ENCODE data around the gene WDR87.

The WDR87 gene

DNA sequence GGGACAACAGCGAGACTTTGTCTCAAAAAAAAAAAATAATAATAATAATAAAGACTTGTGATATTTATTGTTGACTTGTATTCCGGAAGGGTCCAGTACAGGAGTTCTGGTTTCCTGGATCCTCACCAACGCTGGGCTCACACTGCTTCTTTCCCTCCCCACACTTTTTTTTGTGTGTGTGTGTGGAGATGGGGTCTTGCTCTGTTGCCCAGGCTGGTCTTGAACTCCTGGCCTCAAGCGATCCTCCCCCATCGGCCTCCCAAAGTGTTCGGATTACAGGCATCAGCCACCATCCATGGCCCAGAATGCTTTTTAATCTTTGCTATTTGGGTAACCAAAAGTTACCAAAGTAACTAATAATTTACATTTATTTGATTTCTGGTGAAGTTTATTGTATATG lies 39.7 kb upstream of the WDR87 start:
- no peaks in the 10 kb centered on the region for H3K36me3 ChIP-seq (ENCODE audit: control insufficient read depth, insufficient read depth, low read length)
- no peak for DNase-seq
- H3K27me3 ChIP-seq (replicated peaks; ENCODE audit: control insufficient read depth, insufficient read depth, low read length, poor library complexity, severe bottlenecking) = no peaks in the 10 kb centered on the region
- H3K9me3 ChIP-seq (ENCODE audit: control insufficient read depth, low read length) = no peaks in the 10 kb centered on the region
- H3K4me1 ChIP-seq (ENCODE audit: control insufficient read depth, insufficient read depth, low read length, poor library complexity, severe bottlenecking) = no peaks in the 10 kb centered on the region
- H3K27ac ChIP-seq (ENCODE audit: insufficient read depth, low read length, poor library complexity, severe bottlenecking) = no peak overlapping the region
- no peak overlapping the region for H3K4me3 ChIP-seq (ENCODE audit: insufficient read depth, low read depth, low read length, poor library complexity, severe bottlenecking)

DNA sequence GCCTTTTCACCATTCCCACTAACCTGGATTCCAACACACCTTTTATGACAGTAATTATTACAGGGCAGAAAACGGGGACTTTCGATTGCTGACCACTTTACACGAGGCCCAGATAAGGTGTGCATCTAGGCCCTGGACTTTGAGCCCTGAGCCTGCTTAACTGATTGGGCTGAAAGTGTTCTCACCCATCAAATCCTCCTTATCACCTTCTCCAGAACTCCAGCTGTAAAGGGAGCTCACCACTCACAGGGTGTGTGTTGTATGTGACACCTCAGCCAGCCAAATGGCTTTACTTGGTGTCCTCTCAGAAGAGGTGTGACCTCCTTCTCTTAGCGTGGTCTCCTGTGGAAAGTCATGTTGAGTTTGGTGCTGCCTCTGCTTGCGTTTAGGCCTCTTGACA lies 37.1 kb upstream of the WDR87 start:
- H3K27me3 ChIP-seq (replicated peaks; ENCODE audit: control insufficient read depth, insufficient read depth, low read length, poor library complexity, severe bottlenecking) = no peaks in the 10 kb centered on the region
- no peaks in the 10 kb centered on the region for H3K4me1 ChIP-seq (ENCODE audit: control insufficient read depth, insufficient read depth, low read length, poor library complexity, severe bottlenecking)
- DNase-seq = no peak
- no peak overlapping the region for H3K27ac ChIP-seq (ENCODE audit: insufficient read depth, low read length, poor library complexity, severe bottlenecking)
- H3K36me3 ChIP-seq (ENCODE audit: control insufficient read depth, insufficient read depth, low read length) = no peaks in the 10 kb centered on the region
- H3K4me3 ChIP-seq (ENCODE audit: insufficient read depth, low read depth, low read length, poor library complexity, severe bottlenecking) = no peak overlapping the region
- H3K9me3 ChIP-seq (ENCODE audit: control insufficient read depth, low read length) = no peaks in the 10 kb centered on the region

DNA sequence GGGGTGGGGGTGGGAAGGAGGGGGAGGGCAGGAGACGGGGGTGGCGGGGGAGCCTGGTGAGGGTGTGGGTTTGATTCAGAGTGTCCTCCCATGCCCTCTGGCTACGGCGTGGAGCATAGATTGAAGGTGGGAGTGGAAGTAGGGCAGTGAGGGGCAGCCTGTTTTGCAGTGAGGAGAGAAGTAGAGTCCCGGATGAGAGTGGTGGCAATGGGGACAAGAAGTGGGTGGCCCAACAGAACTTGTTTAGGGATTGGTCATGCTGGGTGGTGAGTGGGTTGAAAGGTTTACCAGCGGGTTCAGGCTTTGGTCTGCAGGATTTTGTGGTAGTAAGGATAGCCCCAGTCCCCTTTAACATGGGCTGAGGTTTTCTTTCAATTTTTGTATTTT lies 36.1 kb upstream of the WDR87 start:
- no peaks in the 10 kb centered on the region for H3K27me3 ChIP-seq (replicated peaks; ENCODE audit: control insufficient read depth, insufficient read depth, low read length, poor library complexity, severe bottlenecking)
- H3K9me3 ChIP-seq (ENCODE audit: control insufficient read depth, low read length) = no peaks in the 10 kb centered on the region
- no peak overlapping the region for H3K27ac ChIP-seq (ENCODE audit: insufficient read depth, low read length, poor library complexity, severe bottlenecking)
- no peaks in the 10 kb centered on the region for H3K4me1 ChIP-seq (ENCODE audit: control insufficient read depth, insufficient read depth, low read length, poor library complexity, severe bottlenecking)
- no peak overlapping the region for H3K4me3 ChIP-seq (ENCODE audit: insufficient read depth, low read depth, low read length, poor library complexity, severe bottlenecking)
- no peak for DNase-seq
- H3K36me3 ChIP-seq (ENCODE audit: control insufficient read depth, insufficient read depth, low read length) = no peaks in the 10 kb centered on the region

DNA sequence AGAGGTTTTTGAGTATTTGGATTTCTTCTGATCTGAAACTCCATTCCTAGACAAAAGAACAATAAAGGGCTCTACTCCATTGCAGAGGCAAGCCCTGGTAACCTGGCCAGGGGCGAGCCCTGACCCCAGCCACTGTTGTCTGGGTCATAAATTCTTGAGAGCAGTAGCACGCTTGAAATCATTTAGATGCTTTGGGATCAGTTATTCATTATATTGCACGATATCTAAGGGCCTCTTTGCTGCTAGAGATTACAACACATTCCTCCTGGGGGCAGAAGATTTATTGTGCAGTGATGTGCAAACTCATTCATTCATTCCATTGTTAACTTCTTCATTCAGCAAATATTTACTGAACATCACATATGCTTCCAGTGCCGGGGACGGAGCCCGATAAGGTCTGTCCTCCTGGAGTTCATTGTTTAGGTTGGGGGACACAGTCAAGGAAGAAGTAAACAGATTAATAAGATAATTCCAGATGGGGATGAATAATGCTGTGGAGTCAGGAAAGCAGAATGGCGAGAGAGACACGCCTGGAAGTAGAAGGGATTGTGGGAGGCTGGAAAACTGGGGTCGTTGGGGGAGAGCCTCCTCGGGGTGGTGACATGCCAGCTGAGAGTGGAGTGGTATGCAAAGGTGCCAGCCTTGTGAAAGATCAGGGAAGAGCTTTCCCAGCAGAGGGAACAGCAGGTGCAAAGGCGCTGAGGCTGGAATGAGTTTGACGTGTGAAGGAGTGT lies 35.6 kb upstream of the WDR87 start:
- H3K36me3 ChIP-seq (ENCODE audit: control insufficient read depth, insufficient read depth, low read length) = no peaks in the 10 kb centered on the region
- no peaks in the 10 kb centered on the region for H3K4me1 ChIP-seq (ENCODE audit: control insufficient read depth, insufficient read depth, low read length, poor library complexity, severe bottlenecking)
- H3K4me3 ChIP-seq (ENCODE audit: insufficient read depth, low read depth, low read length, poor library complexity, severe bottlenecking) = no peak overlapping the region
- H3K9me3 ChIP-seq (ENCODE audit: control insufficient read depth, low read length) = no peaks in the 10 kb centered on the region
- no peak for DNase-seq
- no peak overlapping the region for H3K27ac ChIP-seq (ENCODE audit: insufficient read depth, low read length, poor library complexity, severe bottlenecking)
- H3K27me3 ChIP-seq (replicated peaks; ENCODE audit: control insufficient read depth, insufficient read depth, low read length, poor library complexity, severe bottlenecking) = no peaks in the 10 kb centered on the region

DNA sequence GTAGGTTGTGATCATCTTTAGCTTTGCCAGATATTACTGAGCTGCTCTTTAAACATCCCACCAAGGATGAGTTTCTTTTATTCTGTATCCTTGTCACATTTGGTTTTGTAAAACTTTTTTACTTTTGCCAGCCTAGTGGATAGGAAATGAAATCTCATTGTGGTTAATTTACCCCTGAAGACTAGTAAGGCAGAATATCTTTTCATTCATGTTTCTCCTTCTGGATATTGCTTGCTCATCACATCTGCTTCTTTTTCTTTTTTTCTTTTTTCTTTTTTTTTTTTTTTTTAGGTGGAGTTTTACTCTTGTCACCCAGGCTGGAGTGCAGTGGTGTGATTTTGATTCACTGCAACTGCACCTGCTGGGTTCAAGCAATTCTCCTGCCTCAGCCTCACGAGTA lies 32.0 kb upstream of the WDR87 start:
- H3K4me1 ChIP-seq (ENCODE audit: control insufficient read depth, insufficient read depth, low read length, poor library complexity, severe bottlenecking) = no peaks in the 10 kb centered on the region
- no peak overlapping the region for H3K4me3 ChIP-seq (ENCODE audit: insufficient read depth, low read depth, low read length, poor library complexity, severe bottlenecking)
- no peak for DNase-seq
- no peaks in the 10 kb centered on the region for H3K9me3 ChIP-seq (ENCODE audit: control insufficient read depth, low read length)
- no peaks in the 10 kb centered on the region for H3K36me3 ChIP-seq (ENCODE audit: control insufficient read depth, insufficient read depth, low read length)
- no peaks in the 10 kb centered on the region for H3K27me3 ChIP-seq (replicated peaks; ENCODE audit: control insufficient read depth, insufficient read depth, low read length, poor library complexity, severe bottlenecking)
- no peak overlapping the region for H3K27ac ChIP-seq (ENCODE audit: insufficient read depth, low read length, poor library complexity, severe bottlenecking)

DNA sequence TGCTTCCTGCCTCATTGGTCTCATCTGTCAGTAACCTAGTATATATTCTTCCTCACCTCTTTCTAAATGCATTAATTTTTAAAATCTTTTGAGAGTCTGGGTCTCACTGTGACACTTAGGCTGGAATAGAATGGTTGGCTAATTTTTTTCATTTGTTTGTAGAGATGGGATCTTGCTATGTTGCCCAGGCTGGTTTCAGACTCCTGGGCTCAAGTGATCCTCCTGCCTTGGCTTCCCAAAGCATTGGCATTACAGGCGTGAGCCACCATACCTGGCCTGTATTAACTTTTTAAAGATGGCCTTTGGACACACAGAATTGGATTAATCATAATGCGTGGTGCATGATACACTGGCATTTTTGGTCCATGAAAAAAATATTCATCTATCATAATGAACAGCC lies 30.5 kb upstream of the WDR87 start:
- Histone ChIP-seq H3K4me3 (ENCODE audit: insufficient read depth, low read depth, low read length, poor library complexity, severe bottlenecking) (no peak overlapping the region), H3K9me3 (ENCODE audit: control insufficient read depth, low read length) (no peaks in the 10 kb centered on the region), H3K4me1 (ENCODE audit: control insufficient read depth, insufficient read depth, low read length, poor library complexity, severe bottlenecking) (no peaks in the 10 kb centered on the region), H3K36me3 (ENCODE audit: control insufficient read depth, insufficient read depth, low read length) (no peaks in the 10 kb centered on the region), H3K27ac (ENCODE audit: insufficient read depth, low read length, poor library complexity, severe bottlenecking) (no peak overlapping the region), H3K27me3 (replicated peaks; ENCODE audit: control insufficient read depth, insufficient read depth, low read length, poor library complexity, severe bottlenecking) (no peaks in the 10 kb centered on the region)
- DNase-seq = no peak

DNA sequence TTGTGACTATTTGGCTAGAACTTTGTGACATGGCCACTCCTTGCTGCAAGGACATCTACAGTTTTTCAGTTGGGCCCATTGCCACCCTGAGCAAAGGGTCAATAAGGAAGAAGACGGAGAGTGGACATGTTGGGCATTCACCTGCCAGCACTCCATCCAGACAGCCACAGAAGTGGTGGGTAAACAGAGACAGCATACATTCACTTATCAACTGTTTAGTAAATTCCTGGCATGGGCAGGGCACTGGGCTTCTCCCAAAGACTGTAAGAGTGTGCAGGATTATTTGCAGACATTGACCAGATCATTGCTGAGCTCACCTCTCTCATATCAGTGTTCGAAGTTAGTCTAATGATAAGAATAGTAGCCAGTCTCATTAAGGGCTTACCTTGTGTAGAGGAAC lies 29.8 kb upstream of the WDR87 start:
- Histone ChIP-seq H3K4me1 (ENCODE audit: control insufficient read depth, insufficient read depth, low read length, poor library complexity, severe bottlenecking) (no peaks in the 10 kb centered on the region), H3K27me3 (replicated peaks; ENCODE audit: control insufficient read depth, insufficient read depth, low read length, poor library complexity, severe bottlenecking) (no peaks in the 10 kb centered on the region), H3K9me3 (ENCODE audit: control insufficient read depth, low read length) (no peaks in the 10 kb centered on the region), H3K36me3 (ENCODE audit: control insufficient read depth, insufficient read depth, low read length) (no peaks in the 10 kb centered on the region), H3K27ac (ENCODE audit: insufficient read depth, low read length, poor library complexity, severe bottlenecking) (no peak overlapping the region), H3K4me3 (ENCODE audit: insufficient read depth, low read depth, low read length, poor library complexity, severe bottlenecking) (no peak overlapping the region)
- no peak for DNase-seq

DNA sequence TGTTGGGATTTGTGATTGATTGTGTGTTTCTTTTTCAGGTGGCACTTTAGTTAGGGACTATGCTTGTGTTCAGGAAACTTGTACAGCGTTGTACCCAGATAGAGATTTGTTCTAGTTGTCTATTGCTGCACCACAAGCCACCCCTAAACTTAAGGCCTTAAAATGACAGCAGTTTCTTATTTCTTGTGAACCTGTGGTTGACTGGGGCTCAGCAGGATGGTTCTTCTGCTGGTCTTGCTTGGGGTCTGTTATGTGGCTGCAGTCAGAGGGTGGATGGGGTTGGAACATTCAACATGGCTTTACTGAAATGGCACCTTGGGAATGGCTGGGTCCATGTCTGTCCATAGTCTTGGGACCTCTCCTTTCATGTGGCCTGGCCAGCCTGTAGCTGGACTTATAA lies 28.9 kb upstream of the WDR87 start:
- no peaks in the 10 kb centered on the region for H3K36me3 ChIP-seq (ENCODE audit: control insufficient read depth, insufficient read depth, low read length)
- no peaks in the 10 kb centered on the region for H3K27me3 ChIP-seq (replicated peaks; ENCODE audit: control insufficient read depth, insufficient read depth, low read length, poor library complexity, severe bottlenecking)
- H3K4me3 ChIP-seq (ENCODE audit: insufficient read depth, low read depth, low read length, poor library complexity, severe bottlenecking) = no peak overlapping the region
- H3K4me1 ChIP-seq (ENCODE audit: control insufficient read depth, insufficient read depth, low read length, poor library complexity, severe bottlenecking) = no peaks in the 10 kb centered on the region
- H3K27ac ChIP-seq (ENCODE audit: insufficient read depth, low read length, poor library complexity, severe bottlenecking) = no peak overlapping the region
- no peaks in the 10 kb centered on the region for H3K9me3 ChIP-seq (ENCODE audit: control insufficient read depth, low read length)
- DNase-seq = no peak

DNA sequence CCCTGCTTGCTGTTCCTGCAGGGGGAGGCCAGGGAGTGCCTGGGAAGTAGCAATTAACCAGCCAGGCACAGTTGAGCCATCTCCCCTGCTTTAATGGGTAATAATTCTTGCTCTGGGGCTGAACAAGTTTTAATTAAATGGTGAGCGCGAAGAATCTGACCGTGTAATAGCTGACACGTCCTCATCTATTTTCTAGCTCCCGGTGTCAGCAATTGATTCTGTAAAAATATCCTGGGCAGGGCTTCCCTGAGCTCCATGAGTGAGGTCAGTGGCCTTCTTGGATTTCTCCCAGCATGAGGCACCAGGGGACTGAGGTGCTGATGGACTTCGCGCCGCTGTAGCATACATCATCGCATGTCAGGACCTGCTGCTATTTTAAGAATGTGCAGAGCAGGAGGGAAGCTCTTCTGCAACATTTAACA lies 27.6 kb upstream of the WDR87 start:
- Histone ChIP-seq H3K4me3 (ENCODE audit: insufficient read depth, low read depth, low read length, poor library complexity, severe bottlenecking) (no peak overlapping the region), H3K27me3 (replicated peaks; ENCODE audit: control insufficient read depth, insufficient read depth, low read length, poor library complexity, severe bottlenecking) (no peaks in the 10 kb centered on the region), H3K36me3 (ENCODE audit: control insufficient read depth, insufficient read depth, low read length) (no peaks in the 10 kb centered on the region), H3K4me1 (ENCODE audit: control insufficient read depth, insufficient read depth, low read length, poor library complexity, severe bottlenecking) (no peaks in the 10 kb centered on the region), H3K9me3 (ENCODE audit: control insufficient read depth, low read length) (no peaks in the 10 kb centered on the region), H3K27ac (ENCODE audit: insufficient read depth, low read length, poor library complexity, severe bottlenecking) (no peak overlapping the region)
- no peak for DNase-seq

DNA sequence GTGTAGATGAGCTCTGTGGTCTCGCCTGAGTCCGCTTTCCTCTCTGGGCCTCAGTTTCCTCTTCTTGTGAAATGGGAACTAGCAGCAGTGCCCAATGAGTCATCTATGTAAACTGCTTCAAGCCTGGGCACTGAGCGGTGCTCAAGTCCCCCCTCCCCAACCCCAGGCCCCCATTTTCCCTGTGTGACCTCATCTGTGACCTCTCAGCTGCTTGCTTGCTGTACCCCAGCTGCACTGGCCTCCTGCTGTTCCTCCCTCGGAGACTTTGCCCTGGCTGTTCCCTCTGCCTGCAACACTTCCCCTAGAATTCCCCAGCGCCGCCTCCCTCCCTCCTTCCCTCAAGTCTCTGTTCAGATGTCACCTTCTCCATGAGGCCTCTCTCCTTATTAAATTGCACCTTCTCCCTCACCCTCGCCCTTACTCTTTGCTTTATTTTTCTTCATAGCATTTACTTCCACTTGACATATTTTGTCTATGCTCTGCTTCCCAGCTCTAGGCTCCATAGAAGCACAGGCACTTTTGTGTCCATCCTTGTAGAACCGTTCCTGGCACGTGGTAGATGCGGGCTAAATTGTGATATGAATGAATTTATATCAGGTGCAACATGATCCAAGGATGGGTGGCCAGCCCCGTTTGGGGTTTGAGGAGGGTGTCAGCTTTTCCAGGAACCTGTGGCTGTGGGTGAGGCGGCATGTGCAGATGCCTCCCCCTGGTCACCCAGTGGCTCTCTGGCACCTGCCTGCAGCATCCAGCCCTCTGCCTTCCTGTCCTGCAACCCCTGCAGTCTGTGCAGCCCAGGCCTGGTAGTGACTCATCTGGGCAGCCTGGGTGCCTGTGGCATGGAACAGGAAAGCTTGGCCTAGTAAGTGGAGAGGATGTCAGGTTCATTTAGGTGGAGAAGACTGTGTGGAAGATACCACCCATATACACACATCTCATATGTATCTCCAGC lies 26.9 kb upstream of the WDR87 start:
- Histone ChIP-seq H3K4me3 (ENCODE audit: insufficient read depth, low read depth, low read length, poor library complexity, severe bottlenecking) (no peak overlapping the region), H3K27ac (ENCODE audit: insufficient read depth, low read length, poor library complexity, severe bottlenecking) (no peak overlapping the region), H3K27me3 (replicated peaks; ENCODE audit: control insufficient read depth, insufficient read depth, low read length, poor library complexity, severe bottlenecking) (no peaks in the 10 kb centered on the region), H3K4me1 (ENCODE audit: control insufficient read depth, insufficient read depth, low read length, poor library complexity, severe bottlenecking) (no peaks in the 10 kb centered on the region), H3K9me3 (ENCODE audit: control insufficient read depth, low read length) (no peaks in the 10 kb centered on the region), H3K36me3 (ENCODE audit: control insufficient read depth, insufficient read depth, low read length) (no peaks in the 10 kb centered on the region)
- DNase-seq = no peak

All from effector memory CD4-positive, alpha-beta T cell (primary cell).